ENCODE results near the gene TTI1.

TTI1 gene

DNA sequence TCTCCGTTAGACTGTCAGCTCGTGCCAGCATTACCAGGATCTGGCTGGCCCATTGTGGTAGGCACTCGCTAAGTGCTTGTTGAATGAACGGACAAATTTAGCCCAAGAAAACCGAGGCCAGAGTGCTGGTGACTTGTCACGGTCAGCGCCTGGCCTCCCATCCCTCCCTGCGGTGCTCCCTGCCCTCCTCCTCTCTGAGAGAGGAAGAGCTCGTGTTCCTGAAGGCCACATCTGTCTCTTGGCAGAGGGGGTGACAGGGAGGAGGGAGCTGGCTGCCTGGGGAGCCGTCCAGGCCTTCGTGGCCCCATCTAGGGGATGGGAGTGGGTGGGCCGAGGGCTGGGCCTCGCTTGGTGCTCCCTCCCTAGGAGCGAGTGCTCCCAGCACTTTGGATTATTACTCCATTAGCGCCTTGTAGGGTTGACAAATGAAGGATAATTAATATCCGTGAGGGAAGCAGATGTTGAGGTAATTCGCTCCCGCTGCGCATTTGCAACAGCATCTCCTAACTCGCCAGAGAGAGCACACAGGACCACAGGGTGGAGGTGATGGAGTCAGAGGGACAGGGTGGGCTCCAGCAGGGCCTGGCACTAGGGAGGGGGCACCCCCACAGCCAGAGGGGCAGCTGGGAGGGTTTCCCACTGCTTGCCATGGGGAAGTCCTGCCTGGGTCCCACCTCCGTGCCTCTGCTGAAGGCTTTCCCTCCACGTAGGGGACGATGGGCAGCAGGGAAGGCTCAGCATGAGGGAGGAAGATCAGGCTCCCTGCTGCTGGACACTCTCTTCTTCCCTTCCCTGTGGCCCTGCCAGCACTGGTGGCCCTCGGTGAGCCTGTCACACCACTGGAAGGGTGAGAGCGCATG is 93.3 kb downstream of the TTI1 start:
- DNase-seq (ENCODE audit: extremely low read depth in 1 of 2, low read depth in 1 of 2), result no peak

DNA sequence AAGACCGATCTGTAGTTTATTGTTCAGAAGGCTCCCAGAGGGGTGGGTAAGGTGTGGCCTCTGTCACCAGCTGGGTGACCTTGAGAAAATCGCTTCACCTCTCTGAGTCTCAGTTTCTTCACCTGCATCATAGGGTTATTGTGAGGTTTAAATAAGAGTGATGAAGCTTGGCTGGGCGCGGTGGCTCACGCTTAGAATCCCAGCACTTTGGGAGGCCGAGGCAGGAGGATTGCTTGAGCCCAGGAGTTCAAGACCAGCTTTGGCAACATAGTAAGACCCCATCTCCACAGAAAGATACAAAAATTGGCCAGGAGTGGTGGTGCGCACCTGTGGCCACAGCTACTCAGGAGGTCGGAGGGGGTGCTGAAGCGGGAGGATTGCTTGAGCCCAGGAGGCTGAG is 94.3 kb downstream of the TTI1 start:
- no peak for DNase-seq (ENCODE audit: extremely low read depth in 1 of 2, low read depth in 1 of 2)

- DNase-seq (ENCODE audit: extremely low read depth in 1 of 2, low read depth in 1 of 2), result no peak
Measured at GRCh38 chr20:37938181-37938750, 95.0 kb downstream of the TTI1 start.

DNA sequence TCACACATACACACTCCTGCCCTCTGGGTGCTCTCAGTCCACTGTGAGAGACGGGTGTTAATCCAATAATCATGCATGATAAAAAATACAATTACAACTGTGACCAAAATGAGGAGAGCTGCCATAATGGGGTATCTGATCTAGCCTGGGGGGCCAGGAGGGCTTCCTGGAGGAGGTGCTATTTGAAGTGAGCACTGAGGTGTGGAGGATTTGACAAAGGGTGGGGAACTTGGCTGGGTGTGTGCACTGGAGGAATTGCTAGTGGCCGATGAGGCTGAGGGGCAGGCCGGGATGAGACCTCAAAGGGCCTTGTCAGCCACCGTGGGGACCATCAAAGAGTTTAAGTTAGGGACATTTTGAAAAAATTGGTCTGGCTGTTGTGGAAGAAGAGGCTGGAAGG is 95.6 kb downstream of the TTI1 start:
- DNase-seq (ENCODE audit: extremely low read depth in 1 of 2, low read depth in 1 of 2), result no peak

- no peak for DNase-seq (ENCODE audit: extremely low read depth in 1 of 2, low read depth in 1 of 2)
Measured at GRCh38 chr20:37936451-37936850, 96.8 kb downstream of the TTI1 start.

DNA sequence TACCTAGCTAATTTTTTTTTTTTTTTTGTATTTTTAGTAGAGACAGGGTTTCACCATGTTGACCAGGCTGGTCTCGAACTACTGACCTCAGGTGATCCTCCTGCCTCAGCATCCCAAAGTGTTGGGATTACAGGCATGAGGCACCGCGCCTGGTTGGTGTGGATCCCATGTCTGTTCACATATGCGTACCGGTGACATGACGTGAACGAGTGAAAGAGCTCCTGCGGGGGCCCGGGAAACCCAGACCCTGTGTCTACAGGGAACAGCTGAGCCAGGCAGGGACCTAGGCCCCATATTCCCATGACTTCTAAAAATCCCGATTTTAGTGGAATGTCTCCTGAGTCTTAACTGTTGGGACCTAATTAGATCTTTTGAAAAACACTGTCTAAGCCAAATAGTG is 97.2 kb downstream of the TTI1 start:
- DNase-seq (ENCODE audit: extremely low read depth in 1 of 2, low read depth in 1 of 2), result no peak

GRCh38 chr20:37935435-37935834 is 97.8 kb downstream of the TTI1 start:
- no peak for DNase-seq (ENCODE audit: extremely low read depth in 1 of 2, low read depth in 1 of 2)

GRCh38 chr20:37934634-37935375 is 98.5 kb downstream of the TTI1 start:
- no peak for DNase-seq (ENCODE audit: extremely low read depth in 1 of 2, low read depth in 1 of 2)

DNA sequence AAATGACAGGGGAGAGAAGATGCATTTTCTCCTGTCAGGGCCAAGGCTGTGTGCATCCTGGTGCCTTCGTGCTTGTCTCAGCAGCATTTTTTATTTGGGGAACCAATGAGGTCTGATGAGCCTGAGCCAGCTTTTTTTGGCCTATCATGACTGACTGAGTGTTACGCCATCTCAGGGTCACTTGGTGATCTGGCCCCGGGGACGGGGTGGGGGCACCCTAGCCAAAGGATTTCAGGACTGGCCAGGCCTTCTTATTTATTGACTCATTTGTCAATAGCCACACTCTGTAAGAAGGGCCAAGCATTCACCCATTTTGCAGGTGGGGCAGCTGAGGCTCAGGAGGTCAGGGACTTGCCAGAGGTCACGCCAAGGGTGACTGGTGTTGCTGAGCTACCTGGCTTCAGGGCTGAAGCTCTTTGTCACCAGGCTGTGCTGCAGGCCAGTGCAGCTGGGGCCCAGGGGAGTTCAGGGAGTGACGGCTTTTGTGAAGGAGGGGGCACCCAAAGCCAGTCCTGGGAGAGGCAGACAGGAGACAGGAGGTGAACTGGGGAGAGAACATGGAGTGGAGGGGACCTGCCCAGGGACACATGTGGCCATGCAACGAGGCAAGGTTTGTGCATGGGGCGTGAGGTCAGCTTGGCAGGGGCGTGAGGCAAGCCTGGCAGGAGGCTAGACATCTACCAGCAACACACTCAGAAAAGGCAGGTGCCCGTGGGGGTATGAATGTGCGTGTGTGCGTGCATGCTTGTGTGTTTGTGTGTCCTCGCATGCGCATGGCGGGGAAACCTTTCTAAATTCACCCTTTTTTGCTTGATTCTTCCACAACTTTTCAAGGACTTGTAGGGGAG is 99.2 kb downstream of the TTI1 start:
- DNase-seq (ENCODE audit: extremely low read depth in 1 of 2, low read depth in 1 of 2), result no peak
